ENCODE measurements around the gene EXOSC3. TPM values are rescaled to one million over a fixed set of nuclear protein-coding genes. Genes with fewer than 3 reads are reported as not detected.

Gene EXOSC3
- total and polyA plus RNA-seq, 2 experiments from 2014 or later = 28.5 to 48.1 TPM

DNA sequence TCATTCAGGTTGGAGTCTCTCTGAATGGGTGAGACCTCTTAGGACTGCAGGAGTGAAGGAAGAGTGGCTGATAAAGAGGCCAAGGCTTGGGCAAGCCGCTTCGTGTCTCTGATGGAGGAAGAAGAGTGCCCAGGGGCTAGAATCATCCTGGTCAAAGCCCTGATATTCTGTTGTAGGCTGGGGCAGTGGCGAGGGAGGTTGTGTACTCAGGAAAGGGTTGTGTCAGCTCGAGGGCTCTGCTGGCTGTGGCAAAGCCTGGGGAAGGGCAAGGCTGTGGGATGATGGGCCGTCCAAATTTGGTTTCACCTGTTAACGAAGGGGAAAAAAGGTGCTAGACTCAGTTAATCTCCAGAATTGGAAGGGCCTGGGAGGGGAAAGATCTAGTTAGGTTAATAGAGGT is 33.7 kb downstream of the EXOSC3 start:
- Histone ChIP-seq H3K27me3 (no peaks in the 10 kb centered on the region), H3K79me2 (peaks cover 15% of the 10 kb centered on the region), H3K36me3 (replicated peaks; ENCODE audit: insufficient read depth, low read depth) (no peaks in the 10 kb centered on the region), H3K4me2 (no peak overlapping the region), H3K4me3 (no peak overlapping the region), H4K20me1 (ENCODE audit: insufficient read depth, poor library complexity, severe bottlenecking) (no peaks in the 10 kb centered on the region), H3K9me2 (replicated peaks; ENCODE audit: insufficient read depth) (no peaks in the 10 kb centered on the region), H3K9me3 (ENCODE audit: low read depth) (no peaks in the 10 kb centered on the region), H3K27ac (no peak overlapping the region), H2AFZ (no peak overlapping the region), H3K4me1 (ENCODE audit: insufficient read depth) (peaks cover 13% of the 10 kb centered on the region)
- TF ChIP-seq, protein P1, sequence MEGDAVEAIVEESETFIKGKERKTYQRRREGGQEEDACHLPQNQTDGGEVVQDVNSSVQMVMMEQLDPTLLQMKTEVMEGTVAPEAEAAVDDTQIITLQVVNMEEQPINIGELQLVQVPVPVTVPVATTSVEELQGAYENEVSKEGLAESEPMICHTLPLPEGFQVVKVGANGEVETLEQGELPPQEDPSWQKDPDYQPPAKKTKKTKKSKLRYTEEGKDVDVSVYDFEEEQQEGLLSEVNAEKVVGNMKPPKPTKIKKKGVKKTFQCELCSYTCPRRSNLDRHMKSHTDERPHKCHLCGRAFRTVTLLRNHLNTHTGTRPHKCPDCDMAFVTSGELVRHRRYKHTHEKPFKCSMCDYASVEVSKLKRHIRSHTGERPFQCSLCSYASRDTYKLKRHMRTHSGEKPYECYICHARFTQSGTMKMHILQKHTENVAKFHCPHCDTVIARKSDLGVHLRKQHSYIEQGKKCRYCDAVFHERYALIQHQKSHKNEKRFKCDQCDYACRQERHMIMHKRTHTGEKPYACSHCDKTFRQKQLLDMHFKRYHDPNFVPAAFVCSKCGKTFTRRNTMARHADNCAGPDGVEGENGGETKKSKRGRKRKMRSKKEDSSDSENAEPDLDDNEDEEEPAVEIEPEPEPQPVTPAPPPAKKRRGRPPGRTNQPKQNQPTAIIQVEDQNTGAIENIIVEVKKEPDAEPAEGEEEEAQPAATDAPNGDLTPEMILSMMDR (IDR thresholded peaks at IDR 0.05; ENCODE audit: poor library complexity) = no peak
- no peak for TF ChIP-seq EZH2phosphoT487 (IDR thresholded peaks at IDR 0.05; ENCODE audit: low read depth, severe bottlenecking, unreplicated experiment)
- 81% methylated on average over 6 of the region's 6 CpGs for WGBS (ENCODE audit: low lambda C conversion rate, missing lambda C conversion rate)
- DNase-seq (ENCODE audit: low spot score) = no peak

DNA sequence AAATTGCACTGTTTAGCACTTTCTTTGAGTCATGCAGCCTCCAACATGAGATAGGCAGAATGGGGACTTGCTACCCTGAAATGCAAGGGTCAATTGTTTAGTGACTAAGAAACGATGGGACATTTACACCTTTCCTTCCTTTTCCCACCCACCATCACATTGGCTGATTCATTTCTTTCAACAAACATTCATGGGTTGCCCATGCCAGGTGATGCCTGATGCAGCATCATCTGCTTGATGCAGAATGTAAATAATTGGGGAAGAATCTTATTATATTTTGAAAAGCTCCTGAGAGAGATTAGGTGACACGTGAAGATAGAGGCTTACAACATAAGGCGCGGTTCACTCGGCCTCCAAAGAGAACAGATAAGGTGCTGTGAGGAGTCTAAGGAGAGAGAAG is 35.7 kb downstream of the EXOSC3 start:
- Histone ChIP-seq H3K27ac (no peak overlapping the region), H3K36me3 (replicated peaks; ENCODE audit: insufficient read depth, low read depth) (no peaks in the 10 kb centered on the region), H3K27me3 (no peaks in the 10 kb centered on the region), H4K20me1 (ENCODE audit: insufficient read depth, poor library complexity, severe bottlenecking) (no peaks in the 10 kb centered on the region), H3K9me2 (replicated peaks; ENCODE audit: insufficient read depth) (no peaks in the 10 kb centered on the region), H3K79me2 (peaks cover 3% of the 10 kb centered on the region), H3K9me3 (ENCODE audit: low read depth) (no peaks in the 10 kb centered on the region), H3K4me2 (no peak overlapping the region), H3K4me1 (ENCODE audit: insufficient read depth) (peaks cover 8% of the 10 kb centered on the region), H3K4me3 (no peak overlapping the region), H2AFZ (no peak overlapping the region)
- WGBS (ENCODE audit: low lambda C conversion rate, missing lambda C conversion rate) = 60% methylated on average over 5 of the region's 5 CpGs
- DNase-seq (ENCODE audit: low spot score) = no peak
- TF ChIP-seq EZH2 (IDR thresholded peaks at IDR 0.05; ENCODE audit: borderline replicate concordance) (no peak), EZH2phosphoT487 (IDR thresholded peaks at IDR 0.05; ENCODE audit: low read depth, severe bottlenecking, unreplicated experiment) (no peak)
- TF ChIP-seq, protein P1 (IDR thresholded peaks at IDR 0.05; ENCODE audit: poor library complexity) = no peak

- Histone ChIP-seq H3K9me2 (replicated peaks; ENCODE audit: insufficient read depth) (no peaks in the 10 kb centered on the region), H3K4me2 (no peak overlapping the region), H3K9me3 (ENCODE audit: low read depth) (no peaks in the 10 kb centered on the region), H2AFZ (no peak overlapping the region), H4K20me1 (ENCODE audit: insufficient read depth, poor library complexity, severe bottlenecking) (no peaks in the 10 kb centered on the region), H3K4me3 (no peak overlapping the region), H3K36me3 (replicated peaks; ENCODE audit: insufficient read depth, low read depth) (no peaks in the 10 kb centered on the region), H3K27me3 (no peaks in the 10 kb centered on the region), H3K79me2 (no peaks in the 10 kb centered on the region), H3K27ac (no peak overlapping the region), H3K4me1 (ENCODE audit: insufficient read depth) (peaks cover 8% of the 10 kb centered on the region)
- peak; percentile 78 for DNase-seq (ENCODE audit: low spot score)
- 40% methylated on average over 3 of the region's 3 CpGs for WGBS (ENCODE audit: low lambda C conversion rate, missing lambda C conversion rate)
- no peak for TF ChIP-seq EZH2phosphoT487 (IDR thresholded peaks at IDR 0.05; ENCODE audit: low read depth, severe bottlenecking, unreplicated experiment)
- TF ChIP-seq, protein P1 (IDR thresholded peaks at IDR 0.05; ENCODE audit: poor library complexity) = peak; percentile 87
These were observed 37.6 kb downstream of the EXOSC3 start for GRCh38 chr9:37747271-37747753.
